CD14-positive monocyte (primary cell): ENCODE data around the gene ACACA. TPM values are rescaled to one million over a fixed set of nuclear protein-coding genes. Genes with fewer than 3 reads are reported as not detected.
"Not testable (repeated sequence)": the region's sequence is repeated elsewhere in the genome, so short reads cannot be mapped to it uniquely, and the experiment has no call there.

Source experiments
- DNase-seq, 3 donors: peaks; one replicate each; pipeline ENCODE4 v3.0.0-alpha.2; 2011 to 2022
- H2AFZ ChIP-seq: 2 replicates; pipeline ENCODE4 v1.6.0; 2012; ENCODE audit warnings: mild to moderate bottlenecking, low read depth, low read length, inconsistent platforms; ENCODE audit not compliant: insufficient read depth, poor library complexity, severe bottlenecking
- H3K27ac ChIP-seq, 2 donors: 1 replicate in 1 of 2; 2 replicates in 1 of 2; pipeline ENCODE4 v1.5.1; 2012 to 2013; ENCODE audit warnings: low read length in 2 of 2, control low read depth in 1 of 2, inconsistent platforms in 1 of 2, low read depth in 1 of 2, mild to moderate bottlenecking in 1 of 2
- H3K27me3 ChIP-seq, 2 donors: one replicate each; pipeline versions ENCODE4 v1.6.0 to v1.6.1; 2011 to 2013; ENCODE audit warnings: low read length in 2 of 2; ENCODE audit not compliant: control insufficient read depth in 2 of 2, insufficient read depth in 2 of 2
- H3K36me3 ChIP-seq, 2 donors: replicated peaks in 1 of 2; 1 replicate in 1 of 2; 2 replicates in 1 of 2; pipeline versions ENCODE4 v1.5.1 to v1.6.1; 2012 to 2013; ENCODE audit warnings: low read length in 2 of 2, control low read depth in 1 of 2, inconsistent platforms in 1 of 2, mild to moderate bottlenecking in 1 of 2; ENCODE audit not compliant: insufficient read depth in 2 of 2, control insufficient read depth in 1 of 2
- H3K4me1 ChIP-seq, 2 donors: 1 replicate in 1 of 2; 2 replicates in 1 of 2; pipeline versions ENCODE4 v1.5.1 to v1.6.1; 2012 to 2013; ENCODE audit warnings: low read length in 2 of 2, control low read depth in 1 of 2, inconsistent platforms in 1 of 2, mild to moderate bottlenecking in 1 of 2, moderate library complexity in 1 of 2; ENCODE audit not compliant: insufficient read depth in 2 of 2, control insufficient read depth in 1 of 2
- H3K4me2 ChIP-seq: replicated peaks from 2 replicates; pipeline ENCODE3; 2012; ENCODE audit warnings: low read length, moderate library complexity, mild to moderate bottlenecking; ENCODE audit not compliant: poor library complexity, severe bottlenecking; ENCODE audit errors: extremely low read depth
- H3K4me3 ChIP-seq, 3 experiments: fragments of 200-600 bp in 1 of 3; sonication (generic) in 1 of 3; replicated peaks in 1 of 3; 1 replicate in 2 of 3; 2 replicates in 1 of 3; pipeline ENCODE4 v1.5.1; 2011 to 2013; ENCODE audit warnings: low read length in 3 of 3, mild to moderate bottlenecking in 3 of 3, control low read depth in 2 of 3, low read depth in 2 of 3, inconsistent platforms in 1 of 3, moderate library complexity in 1 of 3
- H3K79me2 ChIP-seq: 2 replicates; pipeline ENCODE4 v1.6.0; 2012; ENCODE audit warnings: mild to moderate bottlenecking, control low read depth, inconsistent platforms, low read length, moderate library complexity; ENCODE audit not compliant: insufficient read depth
- H3K9ac ChIP-seq: 2 replicates; pipeline ENCODE4 v1.6.0; 2017; ENCODE audit warnings: low read length, mild to moderate bottlenecking; ENCODE audit not compliant: insufficient read depth, poor library complexity, severe bottlenecking
- H3K9me3 ChIP-seq, 2 donors: replicated peaks in 1 of 2; 1 replicate in 1 of 2; 2 replicates in 1 of 2; pipeline versions ENCODE4 v1.5.1 to v1.6.1; 2012 to 2013; ENCODE audit warnings: low read length in 2 of 2, control low read depth in 1 of 2; ENCODE audit not compliant: control insufficient read depth in 1 of 2, insufficient read depth in 1 of 2
- H4K20me1 ChIP-seq: 2 replicates; pipeline ENCODE4 v1.6.0; 2012; ENCODE audit warnings: mild to moderate bottlenecking, low read length, control low read depth, moderate library complexity; ENCODE audit not compliant: insufficient read depth
- H3K27ac Mint-ChIP-seq, 7 donors: one replicate each; pipeline ENCODE4 v1.8.0; 2020; ENCODE audit warnings: mild to moderate bottlenecking in 7 of 7, mixed read lengths in 7 of 7, moderate library complexity in 6 of 7, inconsistent platforms in 2 of 7
- H3K27me3 Mint-ChIP-seq, 3 donors: one replicate each; pipeline ENCODE4 v1.8.0; 2021 to 2022; ENCODE audit warnings: low read depth in 3 of 3, mild to moderate bottlenecking in 3 of 3, mixed read lengths in 3 of 3, moderate library complexity in 3 of 3, inconsistent platforms in 1 of 3
- H3K36me3 Mint-ChIP-seq, 2 donors: one replicate each; pipeline ENCODE4 v1.8.0; 2020; ENCODE audit warnings: mixed read lengths in 2 of 2, inconsistent platforms in 1 of 2, mild to moderate bottlenecking in 1 of 2
- H3K4me1 Mint-ChIP-seq: one replicate; pipeline ENCODE4 v1.8.0; 2020; ENCODE audit warnings: mild to moderate bottlenecking, mixed read lengths
- H3K4me3 Mint-ChIP-seq, 2 donors: one replicate each; pipeline ENCODE4 v1.8.0; 2020; ENCODE audit warnings: mild to moderate bottlenecking in 2 of 2, mixed read lengths in 2 of 2, moderate library complexity in 1 of 2
- H3K9me3 Mint-ChIP-seq, 7 donors: one replicate each; pipeline ENCODE4 v1.8.0; 2020 to 2022; ENCODE audit warnings: mixed read lengths in 7 of 7, mild to moderate bottlenecking in 6 of 7, moderate library complexity in 6 of 7, inconsistent platforms in 2 of 7
- CTCF ChIP-seq: fragments of 200-600 bp; IDR thresholded peaks from one replicate; pipeline ENCODE4 v1.8.0; 2022; ENCODE audit warnings: antibody characterized with exemption, mild to moderate bottlenecking
- WGBS: methylation state at CpG from one replicate; pipeline ENCODE4 v1.1.5; 2013; ENCODE audit warnings: missing lambda C conversion rate; ENCODE audit not compliant: insufficient coverage; 5-methylcytosine and 5-hydroxymethylcytosine counted together
- intact Hi-C, 2 donors: fragments of 100-400 bp; cut with micrococcal nuclease; formaldehyde crosslinking; loops; one replicate each; pipeline versions ENCODE4 v1.15.0 to v1.15.1; 2023
- polyA plus RNA-seq, 3 donors: library from polyadenylated mRNA; depleted of rRNA in 1 of 3; unstranded in 2 of 3; stranded (reverse) in 1 of 3; fragments of 300-500 nt in 2 of 3; fragments of >200 nt in 1 of 3; fragmentation: Illumina TruSeq in 2 of 3; gene quantifications; 1 replicate in 2 of 3; 2 replicates in 1 of 3; pipeline ENCODE4 v1.2.3, GENCODE V29; 2012 to 2021

The ACACA gene
- polyA plus RNA-seq, 3 donors: 3.5 to 4.6 (median 3.8) TPM

GRCh38 chr17:37405955-37406634, 541 bp downstream of the ACACA start:
- H3K9me3 ChIP-seq: no peaks in the 10 kb centered on the region
- no peaks in the 10 kb centered on the region for H4K20me1 ChIP-seq
- no peak for DNase-seq
- H3K36me3 ChIP-seq: peaks cover 3 to 7% of the 10 kb centered on the region in 2 donors
- Mint-ChIP-seq H3K4me1 (peaks cover 29% of the 10 kb centered on the region), H3K9me3 (peaks cover 0 to 1% (median 0%) of the 10 kb centered on the region in 7 donors), H3K4me3 (peak overlapping the region; percentile 98 to 99), H3K27me3 (no peaks in the 10 kb centered on the region), H3K36me3 (peaks cover 2 to 8% of the 10 kb centered on the region in 2 donors), H3K27ac (peak overlapping the region; percentile 82 to 96 (median 91))
- no peak for TF ChIP-seq CTCF
- no peaks in the 10 kb centered on the region for H3K27me3 ChIP-seq
- H3K4me1 ChIP-seq: peaks cover 17 to 29% of the 10 kb centered on the region in 2 donors
- peaks cover 58% of the 10 kb centered on the region for H3K79me2 ChIP-seq
- H2AFZ ChIP-seq: peak overlapping the region; percentile 95
- peak overlapping the region; percentile 75 for H3K9ac ChIP-seq
- peak overlapping the region; percentile 75 for H3K4me2 ChIP-seq
- intact Hi-C loops: loop anchor here in 1 of 2 donors (5.0 kb wide), 1 partner anchor 49 kb away; no protein-coding TSS in a partner anchor
- 0% methylated on average over 16 of the region's 21 CpGs for WGBS
- peak overlapping the region; percentile 61 to 87 (median 82) for H3K4me3 ChIP-seq
- H3K27ac ChIP-seq: peak overlapping the region; percentile 27 to 78

GRCh38 chr17:37405522-37405921, 1.1 kb downstream of the ACACA start:
- H3K4me3 Mint-ChIP-seq: peak overlapping the region in 1 of 2 donors; percentile 98
- WGBS: 92% methylated on average over 7 of the region's 14 CpGs
- H3K27me3 Mint-ChIP-seq: not testable (repeated sequence)

More at GRCh38 chr17:37405522-37405921, 1.1 kb downstream of the ACACA start:
- H3K27ac ChIP-seq, H3K9ac ChIP-seq, H3K9me3 ChIP-seq, H3K36me3 Mint-ChIP-seq, H3K9me3 Mint-ChIP-seq, H3K27me3 ChIP-seq, H3K36me3 ChIP-seq, H4K20me1 ChIP-seq, H3K27ac Mint-ChIP-seq, DNase-seq: not testable (repeated sequence)
- Histone ChIP-seq H3K79me2 (peaks cover 52% of the 10 kb centered on the region), H3K4me3 (peak overlapping the region in 1 of 3 experiments; percentile 82), H3K4me1 (peaks cover 17 to 29% of the 10 kb centered on the region in 2 donors), H2AFZ (peak overlapping the region; percentile 95), H3K4me2 (peak overlapping the region; percentile 75)
- H3K4me1 Mint-ChIP-seq: peaks cover 29% of the 10 kb centered on the region
- intact Hi-C loops: loop anchor here in 1 of 2 donors (5.0 kb wide), 1 partner anchor 48 kb away; no protein-coding TSS in a partner anchor
